HEK293T (cell line): ENCODE data around the gene EPHA2.

ENCODE experiments used
- BHLHE40 ChIP-seq: fragments of 450-650 bp; IDR thresholded peaks from 2 replicates; pipeline ENCODE4 v1.6.1; 2016; ENCODE audit warnings: mild to moderate bottlenecking, moderate library complexity, borderline replicate concordance
- CTBP1 ChIP-seq: fragments of 450-650 bp; IDR thresholded peaks from 2 replicates; pipeline ENCODE4 v1.6.1; 2016; ENCODE audit warnings: borderline replicate concordance
- ELF4 ChIP-seq: fragments of 450-650 bp; IDR thresholded peaks from 2 replicates; pipeline ENCODE4 v1.6.1; 2017; ENCODE audit warnings: antibody characterized with exemption
- FOXA1 ChIP-seq: fragments of 450-650 bp; IDR thresholded peaks from 2 replicates; pipeline ENCODE4 v1.6.1; 2016; ENCODE audit warnings: mild to moderate bottlenecking
- FOXK2 ChIP-seq: fragments of 450-650 bp; IDR thresholded peaks from 2 replicates; pipeline ENCODE4 v1.6.1; 2016; ENCODE audit warnings: mild to moderate bottlenecking
- FOXM1 ChIP-seq: fragments of 450-650 bp; IDR thresholded peaks from 2 replicates; pipeline ENCODE4 v1.6.1; 2017; ENCODE audit warnings: mild to moderate bottlenecking, borderline replicate concordance
- HDGF ChIP-seq: fragments of 450-650 bp; IDR thresholded peaks from 2 replicates; pipeline ENCODE4 v1.6.1; 2017; ENCODE audit warnings: antibody characterized with exemption, borderline replicate concordance
- LEF1 ChIP-seq: fragments of 450-650 bp; IDR thresholded peaks from 2 replicates; pipeline ENCODE4 v1.6.1; 2017; ENCODE audit warnings: mild to moderate bottlenecking, borderline replicate concordance
- SP1 ChIP-seq: fragments of 450-650 bp; IDR thresholded peaks from 2 replicates; pipeline ENCODE4 v1.6.1; 2017
- SUZ12 ChIP-seq: fragments of 450-650 bp; IDR thresholded peaks from 2 replicates; pipeline ENCODE4 v1.6.1; 2016; ENCODE audit warnings: mild to moderate bottlenecking
- TARDBP ChIP-seq: fragments of 450-650 bp; IDR thresholded peaks from 2 replicates; pipeline ENCODE4 v1.6.1; 2016
- ZNF384 ChIP-seq: fragments of 450-650 bp; IDR thresholded peaks from 2 replicates; pipeline ENCODE4 v1.6.1; 2016
- TF ChIP-seq, protein P1 (sequence below): fragments of 450-650 bp; IDR thresholded peaks from 2 replicates; pipeline ENCODE4 v1.6.1; 2016

DNA sequence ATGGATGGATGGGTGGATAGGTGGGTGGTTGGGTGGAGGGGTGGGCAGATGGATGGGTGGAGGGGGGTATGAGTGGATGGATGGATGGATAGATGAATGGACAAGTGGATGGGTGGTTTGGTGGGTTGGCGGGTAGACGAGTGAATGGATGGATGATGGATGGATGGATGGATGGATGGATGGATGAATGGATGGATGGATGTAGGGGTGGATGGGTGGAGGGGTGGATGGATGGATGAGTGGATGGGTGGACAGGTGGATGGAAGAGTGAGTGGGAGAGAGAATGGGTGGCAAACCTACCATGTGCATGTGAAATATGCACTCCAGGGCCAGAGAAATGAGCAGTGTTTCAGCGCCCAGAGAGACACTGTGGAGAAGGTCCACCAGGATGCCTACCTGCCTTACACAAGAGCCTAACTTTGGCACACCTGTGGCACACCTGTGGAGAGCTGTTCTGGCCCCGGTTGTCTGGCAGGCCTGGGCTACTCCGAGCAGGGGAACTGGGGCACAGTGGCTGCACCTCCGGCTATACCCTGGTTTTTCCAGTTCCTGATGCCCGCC lies 12.8 kb downstream of the EPHA2 start:
- TF ChIP-seq SP1 (no peak), HDGF (no peak), LEF1 (no peak), FOXM1 (no peak), ZNF384 (no peak), TARDBP (no peak), BHLHE40 (no peak), FOXA1 (no peak), SUZ12 (no peak), CTBP1 (no peak), ELF4 (no peak), FOXK2 (no peak)
- TF ChIP-seq, protein P1, sequence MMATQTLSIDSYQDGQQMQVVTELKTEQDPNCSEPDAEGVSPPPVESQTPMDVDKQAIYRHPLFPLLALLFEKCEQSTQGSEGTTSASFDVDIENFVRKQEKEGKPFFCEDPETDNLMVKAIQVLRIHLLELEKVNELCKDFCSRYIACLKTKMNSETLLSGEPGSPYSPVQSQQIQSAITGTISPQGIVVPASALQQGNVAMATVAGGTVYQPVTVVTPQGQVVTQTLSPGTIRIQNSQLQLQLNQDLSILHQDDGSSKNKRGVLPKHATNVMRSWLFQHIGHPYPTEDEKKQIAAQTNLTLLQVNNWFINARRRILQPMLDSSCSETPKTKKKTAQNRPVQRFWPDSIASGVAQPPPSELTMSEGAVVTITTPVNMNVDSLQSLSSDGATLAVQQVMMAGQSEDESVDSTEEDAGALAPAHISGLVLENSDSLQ, result no peak
